ENCODE data around the gene RMRP. TPM values are rescaled to one million over a fixed set of nuclear protein-coding genes. Genes with fewer than 3 reads are reported as not detected.
"Not testable (repeated sequence)": the region's sequence is repeated elsewhere in the genome, so short reads cannot be mapped to it uniquely, and the experiment has no call there.

RMRP gene
- total RNA-seq, 1 experiment from 2014 or later, result 13,506 TPM

- H3K4me3 ChIP-seq, result no peak overlapping the region
- H3K9me3 ChIP-seq (ENCODE audit: insufficient read depth, low read depth), result no peaks in the 10 kb centered on the region
- no peaks in the 10 kb centered on the region for H3K9me2 ChIP-seq (ENCODE audit: insufficient read depth)
- intact Hi-C loops (cut with micrococcal nuclease; ENCODE audit: unreplicated experiment), result no loop called here
- H3K4me1 ChIP-seq (replicated peaks; ENCODE audit: insufficient read depth), result no peaks in the 10 kb centered on the region
- no peak overlapping the region for H2AFZ ChIP-seq
- POLR2A ChIA-PET (ENCODE audit: unreplicated experiment), result no interaction called here
- no peaks in the 10 kb centered on the region for H3K79me2 ChIP-seq (ENCODE audit: low read depth)
- no peak overlapping the region for H3K4me2 ChIP-seq
- H3K27me3 ChIP-seq (ENCODE audit: insufficient read depth, low read depth), result no peaks in the 10 kb centered on the region
- TF ChIP-seq CTCF (conservative IDR thresholded peaks at IDR 0.05), result no peak
- TF ChIP-seq EZH2 (IDR thresholded peaks at IDR 0.05; ENCODE audit: low read depth), result no peak
- CTCF ChIA-PET, result interaction anchor here (0.6 kb wide), 1 partner anchor 10 kb away, joined by 7 read pairs; no protein-coding TSS in a partner anchor
- H3K36me3 ChIP-seq (ENCODE audit: low read depth), result no peaks in the 10 kb centered on the region
- no TSS peak for BruUV-seq (replicated peaks)
- H3K27ac ChIP-seq, result no peak overlapping the region
- DNase-seq, result no peak
- H4K20me1 ChIP-seq (ENCODE audit: insufficient read depth), result no peaks in the 10 kb centered on the region
- no peaks in the 10 kb centered on the region for H3F3A ChIP-seq (ENCODE audit: insufficient read depth, low read depth)
Observed at GRCh38 chr9:35612843-35613242, 45.0 kb downstream of the RMRP start.

GRCh38 chr9:35612066-35612465 lies 45.8 kb downstream of the RMRP start:
- H3K9me2 ChIP-seq (ENCODE audit: insufficient read depth); H3K4me1 ChIP-seq (replicated peaks; ENCODE audit: insufficient read depth); H4K20me1 ChIP-seq (ENCODE audit: insufficient read depth); H3K36me3 ChIP-seq (ENCODE audit: low read depth); H3K4me3 ChIP-seq; H3K79me2 ChIP-seq (ENCODE audit: low read depth); H3K9me3 ChIP-seq (ENCODE audit: insufficient read depth, low read depth); H2AFZ ChIP-seq; POLR2A ChIA-PET (ENCODE audit: unreplicated experiment); DNase-seq; CTCF ChIA-PET; H3K4me2 ChIP-seq; H3F3A ChIP-seq (ENCODE audit: insufficient read depth, low read depth); intact Hi-C loops (cut with micrococcal nuclease; ENCODE audit: unreplicated experiment); BruUV-seq (replicated peaks); H3K27me3 ChIP-seq (ENCODE audit: insufficient read depth, low read depth); H3K27ac ChIP-seq: not testable (repeated sequence)

GRCh38 chr9:35611230-35611797 lies 46.5 kb downstream of the RMRP start:
- H3K4me2 ChIP-seq, result no peak overlapping the region
- H3K4me3 ChIP-seq, result no peak overlapping the region
- H3K4me1 ChIP-seq (replicated peaks; ENCODE audit: insufficient read depth), result peaks cover 5% of the 10 kb centered on the region; the same call in 1 of the 2 replicates
- no peaks in the 10 kb centered on the region for H3F3A ChIP-seq (ENCODE audit: insufficient read depth, low read depth)
- ChIA-PET CTCF (interaction anchor here (0.7 kb wide), 2 partner anchors 100 to 168 kb away, joined by 5 to 9 read pairs; no protein-coding TSS in a partner anchor), POLR2A (ENCODE audit: unreplicated experiment) (no interaction called here)
- H3K79me2 ChIP-seq (ENCODE audit: low read depth), result peaks cover under 1% of the 10 kb centered on the region; the same call in 1 of the 2 replicates
- intact Hi-C loops (cut with micrococcal nuclease; ENCODE audit: unreplicated experiment), result no loop called here
- BruUV-seq (replicated peaks), result no TSS peak
- peak in 1 of 2 experiments; percentile 2 for DNase-seq
- H2AFZ ChIP-seq, result no peak overlapping the region
- H3K27me3 ChIP-seq (ENCODE audit: insufficient read depth, low read depth), result no peaks in the 10 kb centered on the region
- no peaks in the 10 kb centered on the region for H3K36me3 ChIP-seq (ENCODE audit: low read depth)
- H4K20me1 ChIP-seq (ENCODE audit: insufficient read depth), result no peaks in the 10 kb centered on the region
- H3K9me3 ChIP-seq (ENCODE audit: insufficient read depth, low read depth), result no peaks in the 10 kb centered on the region
- H3K9me2 ChIP-seq (ENCODE audit: insufficient read depth), result no peaks in the 10 kb centered on the region
- no peak overlapping the region for H3K27ac ChIP-seq
- TF ChIP-seq CTCF (conservative IDR thresholded peaks at IDR 0.05) (peak; percentile 51), EZH2 (IDR thresholded peaks at IDR 0.05; ENCODE audit: low read depth) (no peak)

- ChIA-PET POLR2A (ENCODE audit: unreplicated experiment) (no interaction called here), CTCF (no interaction called here)
- H2AFZ ChIP-seq, result no peak overlapping the region
- no peaks in the 10 kb centered on the region for H3K9me3 ChIP-seq (ENCODE audit: insufficient read depth, low read depth)
- DNase-seq, result no peak
- TF ChIP-seq EZH2 (IDR thresholded peaks at IDR 0.05; ENCODE audit: low read depth), result no peak
- no peak for TF ChIP-seq CTCF (conservative IDR thresholded peaks at IDR 0.05)
- no peaks in the 10 kb centered on the region for H3K36me3 ChIP-seq (ENCODE audit: low read depth)
- no peaks in the 10 kb centered on the region for H3K9me2 ChIP-seq (ENCODE audit: insufficient read depth)
- no peak overlapping the region for H3K27ac ChIP-seq
- intact Hi-C loops (cut with micrococcal nuclease; ENCODE audit: unreplicated experiment), result loop anchor here (10.0 kb wide), 1 partner anchor 495 kb away; the partner anchor contains the start of gene ATOSB
- H3K79me2 ChIP-seq (ENCODE audit: low read depth), result peaks cover 7% of the 10 kb centered on the region; the same call in 1 of the 2 replicates
- no peaks in the 10 kb centered on the region for H4K20me1 ChIP-seq (ENCODE audit: insufficient read depth)
- H3K4me2 ChIP-seq, result no peak overlapping the region
- peaks cover 1% of the 10 kb centered on the region; the same call in 1 of the 2 replicates for H3F3A ChIP-seq (ENCODE audit: insufficient read depth, low read depth)
- no peaks in the 10 kb centered on the region for H3K27me3 ChIP-seq (ENCODE audit: insufficient read depth, low read depth)
- no TSS peak for BruUV-seq (replicated peaks)
- no peak overlapping the region for H3K4me3 ChIP-seq
- H3K4me1 ChIP-seq (replicated peaks; ENCODE audit: insufficient read depth), result peaks cover 7% of the 10 kb centered on the region; the same call in 1 of the 2 replicates
Observed at GRCh38 chr9:35609820-35610163, 48.0 kb downstream of the RMRP start.

All from PC-9 (cell line).